ENCODE measurements around the gene CCDC197.

DNA sequence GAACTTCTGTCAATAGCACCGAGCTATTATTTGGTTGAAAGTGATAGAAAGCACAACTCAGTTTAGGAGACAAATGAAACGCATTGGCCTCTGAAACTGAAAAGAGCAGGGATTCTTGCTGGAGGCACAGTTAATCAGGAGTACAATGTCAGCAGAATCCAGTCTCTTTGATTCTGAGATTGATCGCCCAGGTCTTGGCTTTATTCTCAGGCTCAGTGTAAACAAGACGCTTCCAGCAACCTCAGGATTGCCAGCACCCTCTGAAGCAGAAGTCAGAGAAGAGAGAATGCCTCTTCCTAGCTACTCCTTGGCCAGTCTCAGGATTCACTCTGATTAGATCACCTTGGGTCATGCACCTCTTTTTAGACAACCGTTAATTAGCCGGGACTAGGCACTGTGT lies 17.3 kb downstream of the CCDC197 start:
- TF ChIP-seq, protein P1, sequence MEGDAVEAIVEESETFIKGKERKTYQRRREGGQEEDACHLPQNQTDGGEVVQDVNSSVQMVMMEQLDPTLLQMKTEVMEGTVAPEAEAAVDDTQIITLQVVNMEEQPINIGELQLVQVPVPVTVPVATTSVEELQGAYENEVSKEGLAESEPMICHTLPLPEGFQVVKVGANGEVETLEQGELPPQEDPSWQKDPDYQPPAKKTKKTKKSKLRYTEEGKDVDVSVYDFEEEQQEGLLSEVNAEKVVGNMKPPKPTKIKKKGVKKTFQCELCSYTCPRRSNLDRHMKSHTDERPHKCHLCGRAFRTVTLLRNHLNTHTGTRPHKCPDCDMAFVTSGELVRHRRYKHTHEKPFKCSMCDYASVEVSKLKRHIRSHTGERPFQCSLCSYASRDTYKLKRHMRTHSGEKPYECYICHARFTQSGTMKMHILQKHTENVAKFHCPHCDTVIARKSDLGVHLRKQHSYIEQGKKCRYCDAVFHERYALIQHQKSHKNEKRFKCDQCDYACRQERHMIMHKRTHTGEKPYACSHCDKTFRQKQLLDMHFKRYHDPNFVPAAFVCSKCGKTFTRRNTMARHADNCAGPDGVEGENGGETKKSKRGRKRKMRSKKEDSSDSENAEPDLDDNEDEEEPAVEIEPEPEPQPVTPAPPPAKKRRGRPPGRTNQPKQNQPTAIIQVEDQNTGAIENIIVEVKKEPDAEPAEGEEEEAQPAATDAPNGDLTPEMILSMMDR (conservative IDR thresholded peaks at IDR 0.05; ENCODE audit: low read length) = no peak
- no peak for TF ChIP-seq EZH2phosphoT487 (IDR thresholded peaks at IDR 0.05; ENCODE audit: borderline replicate concordance, low read depth, low read length)

Data from OCI-LY7 (cell line).